ENCODE data around the gene NUDT14.

DNA sequence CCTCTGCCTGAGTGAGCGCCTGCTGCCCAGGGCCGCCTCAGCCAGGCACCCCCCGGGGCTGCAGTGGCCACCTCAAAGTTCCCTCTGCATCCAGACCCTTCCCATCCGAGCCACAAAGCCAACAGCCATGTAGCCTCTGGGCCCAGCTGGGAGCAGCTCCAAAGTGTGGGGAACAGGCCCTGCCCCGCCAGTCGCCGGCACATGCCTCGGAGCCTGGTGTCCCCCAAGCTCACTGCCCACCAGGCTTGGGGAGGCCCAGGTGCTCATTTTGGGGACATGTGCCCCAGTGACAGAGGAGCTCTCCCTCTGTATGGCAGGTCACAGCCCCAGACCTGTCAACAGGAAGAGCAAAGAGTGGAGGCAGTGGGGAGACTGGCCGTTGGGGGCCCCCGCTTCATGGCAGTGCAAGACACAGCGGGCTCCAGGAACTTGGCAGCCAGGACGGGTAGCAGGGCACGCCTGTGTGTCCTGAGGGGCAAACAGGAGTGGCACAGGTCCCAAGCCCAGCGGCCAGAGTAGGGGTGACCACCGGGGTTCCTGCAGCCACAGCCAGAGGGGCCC, 42.5 kb downstream of the NUDT14 start:
- TF ChIP-seq, protein P1, sequence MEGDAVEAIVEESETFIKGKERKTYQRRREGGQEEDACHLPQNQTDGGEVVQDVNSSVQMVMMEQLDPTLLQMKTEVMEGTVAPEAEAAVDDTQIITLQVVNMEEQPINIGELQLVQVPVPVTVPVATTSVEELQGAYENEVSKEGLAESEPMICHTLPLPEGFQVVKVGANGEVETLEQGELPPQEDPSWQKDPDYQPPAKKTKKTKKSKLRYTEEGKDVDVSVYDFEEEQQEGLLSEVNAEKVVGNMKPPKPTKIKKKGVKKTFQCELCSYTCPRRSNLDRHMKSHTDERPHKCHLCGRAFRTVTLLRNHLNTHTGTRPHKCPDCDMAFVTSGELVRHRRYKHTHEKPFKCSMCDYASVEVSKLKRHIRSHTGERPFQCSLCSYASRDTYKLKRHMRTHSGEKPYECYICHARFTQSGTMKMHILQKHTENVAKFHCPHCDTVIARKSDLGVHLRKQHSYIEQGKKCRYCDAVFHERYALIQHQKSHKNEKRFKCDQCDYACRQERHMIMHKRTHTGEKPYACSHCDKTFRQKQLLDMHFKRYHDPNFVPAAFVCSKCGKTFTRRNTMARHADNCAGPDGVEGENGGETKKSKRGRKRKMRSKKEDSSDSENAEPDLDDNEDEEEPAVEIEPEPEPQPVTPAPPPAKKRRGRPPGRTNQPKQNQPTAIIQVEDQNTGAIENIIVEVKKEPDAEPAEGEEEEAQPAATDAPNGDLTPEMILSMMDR (conservative IDR thresholded peaks at IDR 0.05; ENCODE audit: low read depth, low read length), result no peak
- no peak for TF ChIP-seq EZH2phosphoT487 (IDR thresholded peaks at IDR 0.05; ENCODE audit: borderline replicate concordance, low read length)

All from PC-3 (cell line).